ENCODE results near the gene NR6A1.

NR6A1 gene

GRCh38 chr9:124569942-124570341 lies 201.2 kb downstream of the NR6A1 start:
- no peaks in the 10 kb centered on the region for H3K4me1 ChIP-seq (ENCODE audit: control insufficient read depth, insufficient read depth, low read length)
- no peaks in the 10 kb centered on the region for H3K9me3 ChIP-seq (ENCODE audit: control insufficient read depth, insufficient read depth, low read depth, low read length)
- no peak overlapping the region for H3K4me3 ChIP-seq (ENCODE audit: low read depth, low read length)
- H3K27ac ChIP-seq (ENCODE audit: extremely low read depth, low read depth, low read length): no peak overlapping the region
- CTCF ChIA-PET: interaction anchor here (0.7 to 0.8 kb wide), 2 partner anchors 17 to 18 kb away, joined by 3 to 6 read pairs; no protein-coding TSS in a partner anchor
- no peak for TF ChIP-seq ZNF473 (tag by site-specific recombination; IDR thresholded peaks at IDR 0.05)
- TF ChIP-seq, protein P1, sequence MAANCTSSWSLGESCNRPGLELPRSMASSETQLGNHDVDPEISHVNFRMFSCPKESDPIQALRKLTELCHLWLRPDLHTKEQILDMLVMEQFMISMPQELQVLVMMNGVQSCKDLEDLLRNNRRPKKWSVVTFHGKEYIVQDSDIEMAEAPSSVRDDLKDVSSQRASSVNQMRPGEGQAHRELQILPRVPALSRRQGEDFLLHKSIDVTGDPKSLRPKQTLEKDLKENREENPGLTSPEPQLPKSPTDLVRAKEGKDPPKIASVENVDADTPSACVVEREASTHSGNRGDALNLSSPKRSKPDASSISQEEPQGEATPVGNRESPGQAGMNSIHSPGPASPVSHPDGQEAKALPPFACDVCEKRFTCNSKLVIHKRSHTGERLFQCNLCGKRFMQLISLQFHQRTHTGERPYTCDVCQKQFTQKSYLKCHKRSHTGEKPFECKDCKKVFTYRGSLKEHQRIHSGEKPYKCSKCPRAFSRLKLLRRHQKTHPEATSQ (tag by site-specific recombination; IDR thresholded peaks at IDR 0.05): no peak
- TF ChIP-seq TSHZ1 (tag by site-specific recombination; IDR thresholded peaks at IDR 0.05; ENCODE audit: borderline replicate concordance): no peak
- no peak for TF ChIP-seq ZNF658 (tag by site-specific recombination; IDR thresholded peaks at IDR 0.05)
- no peak for TF ChIP-seq ZFP3 (tag by site-specific recombination; IDR thresholded peaks at IDR 0.05; ENCODE audit: low read depth)
- no peaks in the 10 kb centered on the region for H3K36me3 ChIP-seq (ENCODE audit: control insufficient read depth in 2 of 2, insufficient read depth in 1 of 2, low read length in 2 of 2)
- POLR2A ChIA-PET: no interaction called here

DNA sequence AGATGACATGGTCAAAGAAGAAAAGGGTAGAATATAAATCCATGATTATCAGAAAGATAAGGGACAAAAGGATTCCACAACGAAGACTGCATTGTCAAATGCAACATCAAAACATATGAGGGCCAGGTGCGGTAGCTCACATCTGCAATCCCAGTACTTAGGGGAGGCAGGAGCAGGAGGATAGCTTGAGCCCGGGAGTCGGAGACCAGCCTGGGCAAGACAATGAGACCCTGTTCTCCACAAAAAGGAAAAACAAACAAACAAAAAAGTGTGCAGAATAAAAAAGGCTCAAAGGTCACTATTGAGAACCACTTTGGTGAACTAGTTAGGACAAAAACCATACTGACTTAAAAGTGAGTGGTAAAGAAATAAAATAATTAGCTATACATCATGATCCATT lies 203.7 kb downstream of the NR6A1 start:
- TF ChIP-seq ELK4 (IDR thresholded peaks at IDR 0.05; ENCODE audit: borderline replicate concordance, low read depth, low read length) (no peak), ZNF529 (tag by site-specific recombination; IDR thresholded peaks at IDR 0.05; ENCODE audit: insufficient replicate concordance) (peak; percentile 72), SP2 (tag by site-specific recombination; IDR thresholded peaks at IDR 0.05) (no peak), AEBP2 (tag by site-specific recombination; IDR thresholded peaks at IDR 0.05; ENCODE audit: borderline replicate concordance) (no peak), KLF9 (tag by site-specific recombination; IDR thresholded peaks at IDR 0.05; ENCODE audit: low read depth) (no peak), KLF17 (tag by site-specific recombination; IDR thresholded peaks at IDR 0.05) (no peak)

GRCh38 chr9:124562328-124562727 lies 208.8 kb downstream of the NR6A1 start:
- Histone ChIP-seq H3K9me3 (ENCODE audit: control insufficient read depth, insufficient read depth, low read depth, low read length) (no peaks in the 10 kb centered on the region), H3K4me3 (ENCODE audit: low read depth, low read length) (no peak overlapping the region), H3K27ac (ENCODE audit: extremely low read depth, low read depth, low read length) (no peak overlapping the region), H3K36me3 (ENCODE audit: control insufficient read depth in 2 of 2, insufficient read depth in 1 of 2, low read length in 2 of 2) (no peaks in the 10 kb centered on the region), H3K4me1 (ENCODE audit: control insufficient read depth, insufficient read depth, low read length) (0 out of 2 replicates have a peak, but pooled peaks cover 3% of the 10 kb centered on the region)
- ChIA-PET CTCF (interaction anchor here (0.8 to 2.3 kb wide), 5 partner anchors 9 to 90 kb away, joined by 3 to 19 read pairs (median 3); no protein-coding TSS in a partner anchor), POLR2A (interaction anchor here (0.6 kb wide), 1 partner anchor 205 kb away, joined by 3 read pairs; no protein-coding TSS in a partner anchor)
- TF ChIP-seq ZNF248 (tag by site-specific recombination; IDR thresholded peaks at IDR 0.05) (no peak), KLF10 (tag by site-specific recombination; IDR thresholded peaks at IDR 0.05) (no peak), ZNF19 (tag by site-specific recombination; IDR thresholded peaks at IDR 0.05; ENCODE audit: low read depth) (no peak), ZNF707 (tag by site-specific recombination; IDR thresholded peaks at IDR 0.05) (no peak), MEIS1 (CRISPR knock-in tag; IDR thresholded peaks at IDR 0.05; ENCODE audit: borderline replicate concordance) (no peak), ZNF155 (tag by site-specific recombination; IDR thresholded peaks at IDR 0.05) (no peak), ZNF423 (tag by site-specific recombination; IDR thresholded peaks at IDR 0.05) (no peak), ZNF350 (tag by site-specific recombination; IDR thresholded peaks at IDR 0.05) (no peak), ZNF639 (tag by site-specific recombination; IDR thresholded peaks at IDR 0.05) (no peak), ZNF433 (tag by site-specific recombination; IDR thresholded peaks at IDR 0.05; ENCODE audit: low read depth) (no peak), WT1 (tag by site-specific recombination; IDR thresholded peaks at IDR 0.05) (no peak)

More for the DNA sequence above, 203.7 kb downstream of the NR6A1 start:
- H3K4me3 ChIP-seq (ENCODE audit: low read depth, low read length): no peak overlapping the region
- H3K27ac ChIP-seq (ENCODE audit: extremely low read depth, low read depth, low read length): no peak overlapping the region
- ChIA-PET CTCF (interaction anchor here (1.4 kb wide), 1 partner anchor 15 kb away, joined by 9 read pairs; no protein-coding TSS in a partner anchor), POLR2A (no interaction called here)
- H3K36me3 ChIP-seq (ENCODE audit: control insufficient read depth in 2 of 2, insufficient read depth in 1 of 2, low read length in 2 of 2): no peaks in the 10 kb centered on the region
- 0 out of 2 replicates have a peak, but pooled peaks cover 3% of the 10 kb centered on the region for H3K4me1 ChIP-seq (ENCODE audit: control insufficient read depth, insufficient read depth, low read length)
- H3K9me3 ChIP-seq (ENCODE audit: control insufficient read depth, insufficient read depth, low read depth, low read length): no peaks in the 10 kb centered on the region

Data from HEK293 (cell line).